ENCODE data around the gene NUPR1.

- no peak for TF ChIP-seq EZH2 (IDR thresholded peaks at IDR 0.05; ENCODE audit: low read length)
- no peak for TF ChIP-seq CTCF (optimal IDR thresholded peaks at IDR 0.05 in 1 of 3, IDR thresholded peaks at IDR 0.05 in 1 of 3, conservative IDR thresholded peaks at IDR 0.05 in 1 of 3; ENCODE audit: extremely low read depth in 1 of 3, insufficient read depth in 2 of 3, low read length in 3 of 3)
Observed at GRCh38 chr16:28572696-28573510, 34.1 kb upstream of the NUPR1 start.
